Neural progenitor cell (in vitro differentiated cells): ENCODE measurements around the gene DEPP1. TPM values are rescaled to one million over a fixed set of nuclear protein-coding genes. Genes with fewer than 3 reads are reported as not detected.
A peak's percentile ranks its signal among the peaks of the same experiment; 100 is the strongest.

Experiments
- DNase-seq: peaks from one replicate; pipeline ENCODE4 v3.0.0-alpha.2; 2016; ENCODE audit warnings: low spot score
- H2AFZ ChIP-seq: fragments of 200-600 bp; sonication (generic); replicated peaks from 2 replicates; pipeline ENCODE4 v1.6.1; 2016; ENCODE audit warnings: antibody characterized with exemption
- H3F3A ChIP-seq: fragments of 200-600 bp; sonication (generic); 2 replicates; pipeline ENCODE4 v1.6.1; 2016; ENCODE audit warnings: antibody characterized with exemption, low read depth
- H3K27ac ChIP-seq: fragments of 200-600 bp; sonication (generic); 2 replicates; pipeline ENCODE4 v1.5.1; 2016; ENCODE audit warnings: mild to moderate bottlenecking
- H3K27me3 ChIP-seq: fragments of 200-600 bp; sonication (generic); 2 replicates; pipeline ENCODE4 v1.6.1; 2016; ENCODE audit warnings: mild to moderate bottlenecking, moderate library complexity
- H3K36me3 ChIP-seq: fragments of 200-600 bp; sonication (generic); 2 replicates; pipeline ENCODE4 v1.5.1; 2016
- H3K4me1 ChIP-seq: fragments of 200-600 bp; sonication (generic); 2 replicates; pipeline ENCODE4 v1.6.1; 2016; ENCODE audit warnings: mixed run types
- H3K4me2 ChIP-seq: fragments of 200-600 bp; sonication (generic); 2 replicates; pipeline ENCODE4 v1.6.1; 2016
- H3K4me3 ChIP-seq: fragments of 200-600 bp; sonication (generic); 2 replicates; pipeline ENCODE4 v1.5.1; 2016
- H3K79me2 ChIP-seq: fragments of 200-600 bp; sonication (generic); 2 replicates; pipeline ENCODE4 v1.6.1; 2016; ENCODE audit warnings: low read depth
- H3K9ac ChIP-seq: fragments of 200-600 bp; sonication (generic); 2 replicates; pipeline ENCODE4 v1.6.1; 2016
- H3K9me3 ChIP-seq: fragments of 200-600 bp; sonication (generic); 2 replicates; pipeline ENCODE4 v1.5.1; 2016; ENCODE audit warnings: low read depth
- H4K20me1 ChIP-seq: fragments of 200-600 bp; sonication (generic); 2 replicates; pipeline ENCODE4 v1.6.1; 2016; ENCODE audit warnings: low read depth
- H3K27ac Mint-ChIP-seq: 3 replicates; pipeline ENCODE4 v1.8.0; 2021; ENCODE audit warnings: mixed read lengths
- H3K27me3 Mint-ChIP-seq: 2 replicates; pipeline ENCODE4 v1.8.0; 2022; ENCODE audit warnings: low read depth, mild to moderate bottlenecking, inconsistent platforms, moderate library complexity, mixed read lengths; ENCODE audit not compliant: insufficient read depth
- H3K36me3 Mint-ChIP-seq: 3 replicates; pipeline ENCODE4 v1.8.0; 2021; ENCODE audit warnings: mixed read lengths
- H3K4me1 Mint-ChIP-seq: 3 replicates; pipeline ENCODE4 v1.8.0; 2021; ENCODE audit warnings: mixed read lengths
- H3K4me3 Mint-ChIP-seq: 3 replicates; pipeline ENCODE4 v1.8.0; 2021; ENCODE audit warnings: mild to moderate bottlenecking, moderate library complexity, mixed read lengths
- H3K9me3 Mint-ChIP-seq: 3 replicates; pipeline ENCODE4 v1.8.0; 2020; ENCODE audit warnings: mixed read lengths
- CTCF ChIP-seq: fragments of 200-600 bp; sonication (generic); IDR thresholded peaks from 2 replicates; pipeline ENCODE4 v1.5.1; 2017; ENCODE audit warnings: antibody characterized with exemption, mild to moderate bottlenecking
- EZH2 ChIP-seq: fragments of 200-600 bp; sonication (generic); IDR thresholded peaks from 2 replicates; pipeline ENCODE4 v1.6.1; 2017; ENCODE audit warnings: antibody characterized with exemption, mild to moderate bottlenecking, moderate library complexity
- EZH2phosphoT487 ChIP-seq: fragments of 200-600 bp; sonication (generic); IDR thresholded peaks from 2 replicates; pipeline ENCODE4 v1.6.1; 2017; ENCODE audit warnings: antibody characterized with exemption
- total RNA-seq: library from RNA; depleted of rRNA; stranded (reverse); fragments of >200 nt; gene quantifications from 2 replicates; pipeline ENCODE4 v1.2.3, GENCODE V29; 2015; ENCODE audit warnings: low replicate concordance

Gene DEPP1
- total RNA-seq, 1 donor from 2014 or later, result not detected

GRCh38 chr10:44984671-44985101, 6.1 kb upstream of the DEPP1 start:
- H3K27ac Mint-ChIP-seq, result no peak overlapping the region
- H3K27me3 Mint-ChIP-seq, result peaks cover 6% of the 10 kb centered on the region
- H3K4me1 ChIP-seq, result peaks cover 33% of the 10 kb centered on the region
- DNase-seq, result no peak
- no peak overlapping the region for H3K9ac ChIP-seq
- H3K4me3 Mint-ChIP-seq, result no peak overlapping the region
- H3K79me2 ChIP-seq, result no peaks in the 10 kb centered on the region
- no peak overlapping the region for H3K4me2 ChIP-seq
- H3K36me3 ChIP-seq, result no peaks in the 10 kb centered on the region
- TF ChIP-seq EZH2phosphoT487, result no peak
- TF ChIP-seq EZH2, result no peak
- no peak for TF ChIP-seq CTCF
- no peaks in the 10 kb centered on the region for H3K9me3 Mint-ChIP-seq
- no peak overlapping the region for H3K4me3 ChIP-seq
- H3K9me3 ChIP-seq, result no peaks in the 10 kb centered on the region
- peaks cover 13% of the 10 kb centered on the region for H3F3A ChIP-seq
- peaks cover 2% of the 10 kb centered on the region for H4K20me1 ChIP-seq
- H3K36me3 Mint-ChIP-seq, result peaks cover 4% of the 10 kb centered on the region
- no peak overlapping the region for H2AFZ ChIP-seq
- H3K27me3 ChIP-seq, result peaks cover 27% of the 10 kb centered on the region
- H3K27ac ChIP-seq, result no peak overlapping the region
- peaks cover 37% of the 10 kb centered on the region for H3K4me1 Mint-ChIP-seq

- peaks cover 37% of the 10 kb centered on the region for H3K4me1 ChIP-seq
- Mint-ChIP-seq H3K27me3 (peaks cover 6% of the 10 kb centered on the region), H3K4me1 (peaks cover 36% of the 10 kb centered on the region), H3K4me3 (no peak overlapping the region), H3K9me3 (no peaks in the 10 kb centered on the region), H3K27ac (no peak overlapping the region), H3K36me3 (peaks cover 4% of the 10 kb centered on the region)
- H3K4me3 ChIP-seq, result no peak overlapping the region
- no peaks in the 10 kb centered on the region for H3K79me2 ChIP-seq
- TF ChIP-seq EZH2 (no peak), CTCF (no peak), EZH2phosphoT487 (no peak)
- H3K27me3 ChIP-seq, result peaks cover 19% of the 10 kb centered on the region
- H3K9me3 ChIP-seq, result no peaks in the 10 kb centered on the region
- no peak overlapping the region for H3K4me2 ChIP-seq
- H2AFZ ChIP-seq, result no peak overlapping the region
- no peak overlapping the region for H3K9ac ChIP-seq
- no peak overlapping the region for H3K27ac ChIP-seq
- no peaks in the 10 kb centered on the region for H3K36me3 ChIP-seq
- H4K20me1 ChIP-seq, result no peaks in the 10 kb centered on the region
- no peak for DNase-seq
- H3F3A ChIP-seq, result peaks cover 5% of the 10 kb centered on the region
Observed at GRCh38 chr10:44983895-44984278, 5.3 kb upstream of the DEPP1 start.

GRCh38 chr10:44983066-44983894, 4.7 kb upstream of the DEPP1 start:
- Histone ChIP-seq H3F3A (no peaks in the 10 kb centered on the region), H2AFZ (no peak overlapping the region), H3K4me3 (no peak overlapping the region), H3K27ac (no peak overlapping the region), H3K27me3 (peaks cover 13% of the 10 kb centered on the region), H3K36me3 (no peaks in the 10 kb centered on the region), H3K9me3 (no peaks in the 10 kb centered on the region), H3K4me1 (peaks cover 43% of the 10 kb centered on the region), H3K9ac (no peak overlapping the region), H3K79me2 (no peaks in the 10 kb centered on the region), H4K20me1 (no peaks in the 10 kb centered on the region), H3K4me2 (no peak overlapping the region)
- DNase-seq, result no peak
- no peaks in the 10 kb centered on the region for H3K9me3 Mint-ChIP-seq
- no peak overlapping the region for H3K4me3 Mint-ChIP-seq
- H3K27ac Mint-ChIP-seq, result peak overlapping the region; percentile 76
- peaks cover 8% of the 10 kb centered on the region for H3K27me3 Mint-ChIP-seq
- TF ChIP-seq EZH2, result no peak
- TF ChIP-seq CTCF, result no peak
- TF ChIP-seq EZH2phosphoT487, result no peak
- peaks cover 2% of the 10 kb centered on the region for H3K36me3 Mint-ChIP-seq
- peaks cover 38% of the 10 kb centered on the region for H3K4me1 Mint-ChIP-seq
